Smooth muscle cell of the coronary artery (primary cell): ENCODE measurements around the gene PAGE5. TPM values are rescaled to one million over a fixed set of nuclear protein-coding genes. Genes with fewer than 3 reads are reported as not detected.

Source experiments
- total RNA-seq: library from RNA; depleted of rRNA; stranded (reverse); fragments of >200 nt; gene quantifications from 2 replicates; pipeline ENCODE4 v1.2.3, GENCODE V29; 2014; ENCODE audit warnings: low replicate concordance

Gene PAGE5
- total RNA-seq = not detected in 2 replicates

DNA sequence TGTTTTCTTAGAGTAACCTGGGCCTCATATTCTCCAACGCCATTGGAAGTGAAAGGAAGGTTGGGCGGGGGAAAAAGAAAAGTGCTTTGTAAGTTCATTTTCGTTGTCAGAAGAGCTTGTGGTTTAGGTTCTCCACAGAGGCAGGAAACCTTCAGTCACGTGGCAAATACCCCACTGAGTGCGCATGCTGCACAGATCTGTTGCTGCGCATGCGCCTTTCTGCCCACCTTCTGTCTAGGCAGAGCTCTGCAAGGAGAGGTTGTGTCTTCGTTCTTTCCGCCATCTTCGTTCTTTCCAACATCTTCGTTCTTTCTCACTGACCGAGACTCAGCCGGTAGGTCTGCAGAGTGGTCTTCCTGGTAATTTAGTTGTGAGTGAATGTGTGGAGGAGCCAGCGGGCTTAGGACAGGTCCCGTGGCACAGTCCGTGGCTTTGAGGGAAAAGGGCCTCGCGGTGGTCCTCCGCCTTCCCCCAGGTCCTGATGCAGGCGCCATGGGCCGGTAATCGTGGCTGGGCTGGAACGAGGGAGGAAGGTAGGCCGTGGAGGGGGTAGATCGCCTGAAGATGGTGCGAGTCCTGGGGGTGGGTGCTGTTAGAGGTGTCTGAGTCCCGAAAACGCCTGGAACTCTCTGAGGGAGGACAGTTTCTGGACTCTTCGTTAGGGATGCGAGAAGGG is at the start of gene PAGE5:
PAGE5 (plus strand) TSS at position 228 of the 676 bp plus-strand sequence. CDS start 1,037 bp downstream, outside the sequence.

GRCh38 chrX:55264816-55265215 is 44.7 kb downstream of the PAGE5 start, which contains the start of gene PAGE3:
Gene PAGE3 (minus strand): TSS chrX:55264916. CDS start chrX:55263903, 1,013 bp downstream.

Other genes starting within 250 kb of the PAGE5 start
- gene PFKFB1, start 226.2 kb upstream of the PAGE5 start, total RNA-seq = 0.08 TPM in 1 of 2 replicates, not detected in the other
- gene APEX2, start 220.0 kb upstream of the PAGE5 start, total RNA-seq = 2.7 and 7.7 TPM in 2 replicates
- gene ALAS2, start 189.4 kb upstream of the PAGE5 start, total RNA-seq = not detected in 2 replicates
- gene PAGE2B, start 145.3 kb upstream of the PAGE5 start, total RNA-seq = not detected in 2 replicates
- not detected in 2 replicates for gene PAGE2, start 131.3 kb upstream of the PAGE5 start, total RNA-seq
- gene PAGE3, start 44.6 kb downstream of the PAGE5 start, total RNA-seq = not detected in 2 replicates
- 19.8 and 45.4 TPM in 2 replicates for gene MAGEH1, start 231.8 kb downstream of the PAGE5 start, total RNA-seq